ENCODE measurements around the gene ERRFI1.

GRCh38 chr1:8055973-8056372 lies 29.9 kb upstream of the ERRFI1 start:
- TF ChIP-seq GATA3 (IDR thresholded peaks at IDR 0.05; ENCODE audit: low read depth, low read length) (no peak), GATA2 (IDR thresholded peaks at IDR 0.05; ENCODE audit: low read depth, low read length) (no peak)

Measured in SH-SY5Y (cell line).